ENCODE results near the gene NAPB. TPM values are rescaled to one million over a fixed set of nuclear protein-coding genes. Genes with fewer than 3 reads are reported as not detected.

The NAPB gene
- total and polyA plus RNA-seq, 2 experiments from 2014 or later, result 7.3 to 11.2 TPM

- H3K27ac ChIP-seq, result no peak overlapping the region
- no peak overlapping the region for H3K4me2 ChIP-seq
- H4K20me1 ChIP-seq (ENCODE audit: insufficient read depth, poor library complexity, severe bottlenecking), result no peaks in the 10 kb centered on the region
- peaks cover 3% of the 10 kb centered on the region for H3K79me2 ChIP-seq
- no peaks in the 10 kb centered on the region for H3K36me3 ChIP-seq (replicated peaks; ENCODE audit: insufficient read depth, low read depth)
- no peak overlapping the region for H3K4me3 ChIP-seq
- DNase-seq (ENCODE audit: low spot score), result no peak
- no peaks in the 10 kb centered on the region for H3K9me3 ChIP-seq (ENCODE audit: low read depth)
- no peaks in the 10 kb centered on the region for H3K9me2 ChIP-seq (replicated peaks; ENCODE audit: insufficient read depth)
- H2AFZ ChIP-seq, result no peak overlapping the region
- TF ChIP-seq CTCF (IDR thresholded peaks at IDR 0.05; ENCODE audit: poor library complexity) (no peak), EZH2 (IDR thresholded peaks at IDR 0.05; ENCODE audit: borderline replicate concordance) (no peak), EZH2phosphoT487 (IDR thresholded peaks at IDR 0.05; ENCODE audit: low read depth, severe bottlenecking, unreplicated experiment) (no peak)
- WGBS (ENCODE audit: low lambda C conversion rate, missing lambda C conversion rate), result 97% methylated on average over 4 of the region's 4 CpGs
- H3K4me1 ChIP-seq (ENCODE audit: insufficient read depth), result peaks cover 12% of the 10 kb centered on the region
- H3K27me3 ChIP-seq, result no peaks in the 10 kb centered on the region
Measured at GRCh38 chr20:23346002-23346401, 75.3 kb downstream of the NAPB start.

GRCh38 chr20:23344336-23344735 lies 77.0 kb downstream of the NAPB start:
- H3K4me2 ChIP-seq, result no peak overlapping the region
- H3K9me2 ChIP-seq (replicated peaks; ENCODE audit: insufficient read depth), result no peaks in the 10 kb centered on the region
- H3K4me1 ChIP-seq (ENCODE audit: insufficient read depth), result peaks cover 10% of the 10 kb centered on the region
- H2AFZ ChIP-seq, result no peak overlapping the region
- H3K9me3 ChIP-seq (ENCODE audit: low read depth), result no peaks in the 10 kb centered on the region
- WGBS (ENCODE audit: low lambda C conversion rate, missing lambda C conversion rate), result 41% methylated on average over 5 of the region's 5 CpGs
- H3K79me2 ChIP-seq, result no peaks in the 10 kb centered on the region
- no peak for TF ChIP-seq EZH2 (IDR thresholded peaks at IDR 0.05; ENCODE audit: borderline replicate concordance)
- TF ChIP-seq CTCF (IDR thresholded peaks at IDR 0.05; ENCODE audit: poor library complexity), result no peak
- no peak for TF ChIP-seq EZH2phosphoT487 (IDR thresholded peaks at IDR 0.05; ENCODE audit: low read depth, severe bottlenecking, unreplicated experiment)
- H3K36me3 ChIP-seq (replicated peaks; ENCODE audit: insufficient read depth, low read depth), result no peaks in the 10 kb centered on the region
- H3K27ac ChIP-seq, result no peak overlapping the region
- no peak overlapping the region for H3K4me3 ChIP-seq
- H4K20me1 ChIP-seq (ENCODE audit: insufficient read depth, poor library complexity, severe bottlenecking), result no peaks in the 10 kb centered on the region
- DNase-seq (ENCODE audit: low spot score), result no peak
- H3K27me3 ChIP-seq, result no peaks in the 10 kb centered on the region

- Histone ChIP-seq H3K9me2 (replicated peaks; ENCODE audit: insufficient read depth) (no peaks in the 10 kb centered on the region), H3K36me3 (replicated peaks; ENCODE audit: insufficient read depth, low read depth) (no peaks in the 10 kb centered on the region), H3K4me2 (no peak overlapping the region), H2AFZ (no peak overlapping the region), H3K9me3 (ENCODE audit: low read depth) (no peaks in the 10 kb centered on the region), H3K27me3 (no peaks in the 10 kb centered on the region), H3K79me2 (no peaks in the 10 kb centered on the region), H3K4me1 (ENCODE audit: insufficient read depth) (peaks cover 3% of the 10 kb centered on the region), H3K27ac (no peak overlapping the region), H4K20me1 (ENCODE audit: insufficient read depth, poor library complexity, severe bottlenecking) (no peaks in the 10 kb centered on the region), H3K4me3 (no peak overlapping the region)
- WGBS (ENCODE audit: low lambda C conversion rate, missing lambda C conversion rate), result 97% methylated on average over 1 of the region's 1 CpG
- no peak for DNase-seq (ENCODE audit: low spot score)
- TF ChIP-seq EZH2phosphoT487 (IDR thresholded peaks at IDR 0.05; ENCODE audit: low read depth, severe bottlenecking, unreplicated experiment), result no peak
Measured at GRCh38 chr20:23343590-23343989, 77.7 kb downstream of the NAPB start.

- no peaks in the 10 kb centered on the region for H3K9me3 ChIP-seq (ENCODE audit: low read depth)
- H3K27ac ChIP-seq, result no peak overlapping the region
- no peak for DNase-seq (ENCODE audit: low spot score)
- H3K9me2 ChIP-seq (replicated peaks; ENCODE audit: insufficient read depth), result no peaks in the 10 kb centered on the region
- H3K27me3 ChIP-seq, result no peaks in the 10 kb centered on the region
- H3K4me3 ChIP-seq, result no peak overlapping the region
- H3K4me2 ChIP-seq, result no peak overlapping the region
- H3K36me3 ChIP-seq (replicated peaks; ENCODE audit: insufficient read depth, low read depth), result no peaks in the 10 kb centered on the region
- H3K79me2 ChIP-seq, result no peaks in the 10 kb centered on the region
- 59% methylated on average over 2 of the region's 2 CpGs for WGBS (ENCODE audit: low lambda C conversion rate, missing lambda C conversion rate)
- no peak overlapping the region for H2AFZ ChIP-seq
- H3K4me1 ChIP-seq (ENCODE audit: insufficient read depth), result no peaks in the 10 kb centered on the region
- H4K20me1 ChIP-seq (ENCODE audit: insufficient read depth, poor library complexity, severe bottlenecking), result no peaks in the 10 kb centered on the region
- TF ChIP-seq CTCF (IDR thresholded peaks at IDR 0.05; ENCODE audit: poor library complexity) (no peak), EZH2 (IDR thresholded peaks at IDR 0.05; ENCODE audit: borderline replicate concordance) (no peak), EZH2phosphoT487 (IDR thresholded peaks at IDR 0.05; ENCODE audit: low read depth, severe bottlenecking, unreplicated experiment) (no peak)
Measured at GRCh38 chr20:23341073-23341472, 80.2 kb downstream of the NAPB start.
